Panc1 (cell line): Measurements from ENCODE around the gene CAVIN1. TPM values are rescaled to one million over a fixed set of nuclear protein-coding genes. Genes with fewer than 3 reads are reported as not detected.
A peak's percentile ranks its signal among the peaks of the same experiment; 100 is the strongest.
"Not testable (repeated sequence)": the region's sequence is repeated elsewhere in the genome, so short reads cannot be mapped to it uniquely, and the experiment has no call there.

Experiments used
- ATAC-seq: fragments of 200-7000 bp; cut with Tn5 transposase; 2 replicates; pipeline ENCODE4 v1.9.1; 2020; ENCODE audit warnings: mild to moderate bottlenecking, moderate library complexity
- BruUV-seq: library from RNA; stranded (reverse); fragments of 400-500 nt; replicated peaks from 2 replicates; lab custom pipeline; 2021; lab: Mats Ljungman, UMichigan
- CTCF ChIA-PET: fragments of 300-600 bp; sonication (Branson Sonifier 250); formaldehyde crosslinking; loops from one replicate; lab custom pipeline; 2022; ENCODE audit warnings: antibody characterized with exemption; lab: Charles Lee
- POLR2A ChIA-PET: fragments of 300-600 bp; sonication (Branson Sonifier 250); formaldehyde crosslinking; loops from one replicate; lab custom pipeline; 2022; ENCODE audit warnings: antibody characterized with exemption; lab: Charles Lee
- DNase-seq: peaks from one replicate; pipeline ENCODE4 v3.0.0-alpha.2; 2010; ENCODE audit warnings: low read depth, low spot score
- H3K27ac ChIP-seq: 2 replicates; pipeline ENCODE4 v1.5.1; 2011; ENCODE audit warnings: mild to moderate bottlenecking, low read length, inconsistent platforms
- H3K27me3 ChIP-seq: fragments of 200-500 bp; sonication (Bioruptor generic); 2 replicates; pipeline ENCODE4 v1.6.0; 2014; ENCODE audit warnings: low read length, inconsistent platforms; ENCODE audit not compliant: control insufficient read depth, insufficient read depth
- H3K36me3 ChIP-seq: fragments of 200-500 bp; sonication (Bioruptor generic); 2 replicates; pipeline ENCODE4 v1.5.1; 2014; ENCODE audit warnings: inconsistent platforms, mild to moderate bottlenecking, low read length, moderate library complexity; ENCODE audit not compliant: control insufficient read depth, insufficient read depth
- H3K4me1 ChIP-seq: 2 replicates; pipeline ENCODE4 v1.5.1; 2011; ENCODE audit warnings: inconsistent platforms, mild to moderate bottlenecking, low read length, moderate library complexity; ENCODE audit not compliant: control insufficient read depth, insufficient read depth
- H3K4me3 ChIP-seq, 2 experiments: 2 replicates each; pipeline ENCODE4 v1.5.1; 2011 to 2012; ENCODE audit warnings: low read depth in 2 of 2, low read length in 2 of 2, mild to moderate bottlenecking in 2 of 2, inconsistent platforms in 1 of 2, moderate library complexity in 1 of 2
- H3K9me3 ChIP-seq: fragments of 200-500 bp; sonication (Bioruptor generic); 2 replicates; pipeline ENCODE4 v1.5.1; 2014; ENCODE audit warnings: low read depth, mild to moderate bottlenecking, inconsistent platforms, low read length, moderate library complexity; ENCODE audit not compliant: control insufficient read depth, insufficient read depth
- POLR2AphosphoS5 ChIP-seq: IDR thresholded peaks from 2 replicates; pipeline ENCODE4 v1.6.1; 2012; ENCODE audit warnings: mild to moderate bottlenecking, low read depth, low read length, moderate library complexity
- SIN3A ChIP-seq: IDR thresholded peaks from 2 replicates; pipeline ENCODE4 v1.6.1; 2012; ENCODE audit warnings: low read depth, mild to moderate bottlenecking, low read length, moderate library complexity, borderline replicate concordance; ENCODE audit not compliant: insufficient read depth
- TCF7L2 ChIP-seq: IDR thresholded peaks from 2 replicates; pipeline ENCODE4 v1.6.1; 2011; ENCODE audit warnings: mild to moderate bottlenecking, low read depth, low read length, inconsistent platforms
- in situ Hi-C: cut with HindIII; loops from 2 replicates; pipeline ENCODE4 v1.10.0; 2016; ENCODE audit warnings: low sequenced_read_pairs, low pct_unique_long_range_greater_than_20kb
- intact Hi-C: fragments of 100-400 bp; cut with micrococcal nuclease; formaldehyde crosslinking; loops from one replicate; pipeline ENCODE4 v1.10.0; 2022; ENCODE audit not compliant: unreplicated experiment
- total RNA-seq: library from RNA; stranded (reverse); gene quantifications from one replicate; pipeline ENCODE4 v1.2.1, GENCODE V29; 2021; ENCODE audit not compliant: unreplicated experiment
- TF ChIP-seq, protein P1 (sequence below), 2 experiments: IDR thresholded peaks; 2 replicates each; pipeline ENCODE4 v1.6.1; 2011 to 2012; ENCODE audit warnings: low read depth in 2 of 2, control low read depth in 1 of 2, low read length in 1 of 2, mild to moderate bottlenecking in 1 of 2, moderate library complexity in 1 of 2; ENCODE audit not compliant: insufficient read depth in 1 of 2
- TF ChIP-seq, protein P2 (sequence below): fragments of 450-650 bp; IDR thresholded peaks from 2 replicates; pipeline ENCODE4 v1.5.1; 2017; ENCODE audit warnings: mild to moderate bottlenecking

Gene CAVIN1
- total RNA-seq, 1 experiment from 2014 or later: 315 TPM

GRCh38 chr17:42360388-42360787 lies 62.7 kb downstream of the CAVIN1 start:
- peaks cover 51% of the 10 kb centered on the region for H3K4me1 ChIP-seq
- H3K27ac ChIP-seq, DNase-seq, BruUV-seq, ATAC-seq, in situ Hi-C loops, intact Hi-C loops, H3K9me3 ChIP-seq, CTCF ChIA-PET, H3K27me3 ChIP-seq, H3K4me3 ChIP-seq, H3K36me3 ChIP-seq: not testable (repeated sequence)
- POLR2A ChIA-PET: interaction anchor here (0.6 kb wide), 1 partner anchor 8 kb away, joined by 3 read pairs; no protein-coding TSS in a partner anchor

GRCh38 chr17:42359133-42359532 lies 63.9 kb downstream of the CAVIN1 start:
- no peaks in the 10 kb centered on the region for H3K9me3 ChIP-seq
- H3K27ac ChIP-seq: no peak overlapping the region
- H3K36me3 ChIP-seq: no peaks in the 10 kb centered on the region
- intact Hi-C loops (no loop called here), in situ Hi-C loops (no loop called here)
- ChIA-PET POLR2A (no interaction called here), CTCF (interaction anchor here (0.6 kb wide), 1 partner anchor 57 kb away, joined by 3 read pairs; no protein-coding TSS in a partner anchor)
- TF ChIP-seq, protein P1, sequence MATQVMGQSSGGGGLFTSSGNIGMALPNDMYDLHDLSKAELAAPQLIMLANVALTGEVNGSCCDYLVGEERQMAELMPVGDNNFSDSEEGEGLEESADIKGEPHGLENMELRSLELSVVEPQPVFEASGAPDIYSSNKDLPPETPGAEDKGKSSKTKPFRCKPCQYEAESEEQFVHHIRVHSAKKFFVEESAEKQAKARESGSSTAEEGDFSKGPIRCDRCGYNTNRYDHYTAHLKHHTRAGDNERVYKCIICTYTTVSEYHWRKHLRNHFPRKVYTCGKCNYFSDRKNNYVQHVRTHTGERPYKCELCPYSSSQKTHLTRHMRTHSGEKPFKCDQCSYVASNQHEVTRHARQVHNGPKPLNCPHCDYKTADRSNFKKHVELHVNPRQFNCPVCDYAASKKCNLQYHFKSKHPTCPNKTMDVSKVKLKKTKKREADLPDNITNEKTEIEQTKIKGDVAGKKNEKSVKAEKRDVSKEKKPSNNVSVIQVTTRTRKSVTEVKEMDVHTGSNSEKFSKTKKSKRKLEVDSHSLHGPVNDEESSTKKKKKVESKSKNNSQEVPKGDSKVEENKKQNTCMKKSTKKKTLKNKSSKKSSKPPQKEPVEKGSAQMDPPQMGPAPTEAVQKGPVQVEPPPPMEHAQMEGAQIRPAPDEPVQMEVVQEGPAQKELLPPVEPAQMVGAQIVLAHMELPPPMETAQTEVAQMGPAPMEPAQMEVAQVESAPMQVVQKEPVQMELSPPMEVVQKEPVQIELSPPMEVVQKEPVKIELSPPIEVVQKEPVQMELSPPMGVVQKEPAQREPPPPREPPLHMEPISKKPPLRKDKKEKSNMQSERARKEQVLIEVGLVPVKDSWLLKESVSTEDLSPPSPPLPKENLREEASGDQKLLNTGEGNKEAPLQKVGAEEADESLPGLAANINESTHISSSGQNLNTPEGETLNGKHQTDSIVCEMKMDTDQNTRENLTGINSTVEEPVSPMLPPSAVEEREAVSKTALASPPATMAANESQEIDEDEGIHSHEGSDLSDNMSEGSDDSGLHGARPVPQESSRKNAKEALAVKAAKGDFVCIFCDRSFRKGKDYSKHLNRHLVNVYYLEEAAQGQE (IDR thresholded peaks at IDR 0.05; ENCODE audit: insufficient read depth in 1 of 2, low read depth in 2 of 2, low read length in 1 of 2): no peak
- TF ChIP-seq SIN3A (no peak), TCF7L2 (no peak), POLR2AphosphoS5 (no peak)
- TF ChIP-seq, protein P2, sequence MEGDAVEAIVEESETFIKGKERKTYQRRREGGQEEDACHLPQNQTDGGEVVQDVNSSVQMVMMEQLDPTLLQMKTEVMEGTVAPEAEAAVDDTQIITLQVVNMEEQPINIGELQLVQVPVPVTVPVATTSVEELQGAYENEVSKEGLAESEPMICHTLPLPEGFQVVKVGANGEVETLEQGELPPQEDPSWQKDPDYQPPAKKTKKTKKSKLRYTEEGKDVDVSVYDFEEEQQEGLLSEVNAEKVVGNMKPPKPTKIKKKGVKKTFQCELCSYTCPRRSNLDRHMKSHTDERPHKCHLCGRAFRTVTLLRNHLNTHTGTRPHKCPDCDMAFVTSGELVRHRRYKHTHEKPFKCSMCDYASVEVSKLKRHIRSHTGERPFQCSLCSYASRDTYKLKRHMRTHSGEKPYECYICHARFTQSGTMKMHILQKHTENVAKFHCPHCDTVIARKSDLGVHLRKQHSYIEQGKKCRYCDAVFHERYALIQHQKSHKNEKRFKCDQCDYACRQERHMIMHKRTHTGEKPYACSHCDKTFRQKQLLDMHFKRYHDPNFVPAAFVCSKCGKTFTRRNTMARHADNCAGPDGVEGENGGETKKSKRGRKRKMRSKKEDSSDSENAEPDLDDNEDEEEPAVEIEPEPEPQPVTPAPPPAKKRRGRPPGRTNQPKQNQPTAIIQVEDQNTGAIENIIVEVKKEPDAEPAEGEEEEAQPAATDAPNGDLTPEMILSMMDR: no peak
- ATAC-seq (no peak), DNase-seq (no peak)
- no TSS peak for BruUV-seq
- peaks cover 53% of the 10 kb centered on the region for H3K4me1 ChIP-seq
- no peak overlapping the region for H3K4me3 ChIP-seq
- H3K27me3 ChIP-seq: no peaks in the 10 kb centered on the region

- no peaks in the 10 kb centered on the region for H3K27me3 ChIP-seq
- TF ChIP-seq TCF7L2: no peak
- TF ChIP-seq POLR2AphosphoS5: no peak
- TF ChIP-seq, protein P2: no peak
- TF ChIP-seq SIN3A: no peak
- TF ChIP-seq, protein P1 (IDR thresholded peaks at IDR 0.05; ENCODE audit: insufficient read depth in 1 of 2, low read depth in 2 of 2, low read length in 1 of 2): no peak
- ChIA-PET CTCF (interaction anchor here (0.6 kb wide), 1 partner anchor 58 kb away, joined by 3 read pairs; no protein-coding TSS in a partner anchor), POLR2A (no interaction called here)
- no TSS peak for BruUV-seq
- peaks cover 51% of the 10 kb centered on the region for H3K4me1 ChIP-seq
- H3K27ac ChIP-seq: 0 out of 2 replicates have a peak overlapping the region, but pooled peaks have one; percentile 9
- DNase-seq: no peak
- H3K36me3 ChIP-seq: no peaks in the 10 kb centered on the region
- no peaks in the 10 kb centered on the region for H3K9me3 ChIP-seq
- in situ Hi-C loops (no loop called here), intact Hi-C loops (no loop called here)
- no peak for ATAC-seq
- H3K4me3 ChIP-seq: no peak overlapping the region
Measured at GRCh38 chr17:42358434-42358833, 64.6 kb downstream of the CAVIN1 start.
